ENCODE results near the gene CDH23. TPM values are rescaled to one million over a fixed set of nuclear protein-coding genes. Genes with fewer than 3 reads are reported as not detected.

CDH23 gene
- total RNA-seq, 1 donor, result 0.81 TPM

GRCh38 chr10:71460615-71461014 lies 63.9 kb downstream of the CDH23 start:
- DNase-seq (ENCODE audit: low read depth in 2 of 3, low spot score in 2 of 3), result no peak

DNA sequence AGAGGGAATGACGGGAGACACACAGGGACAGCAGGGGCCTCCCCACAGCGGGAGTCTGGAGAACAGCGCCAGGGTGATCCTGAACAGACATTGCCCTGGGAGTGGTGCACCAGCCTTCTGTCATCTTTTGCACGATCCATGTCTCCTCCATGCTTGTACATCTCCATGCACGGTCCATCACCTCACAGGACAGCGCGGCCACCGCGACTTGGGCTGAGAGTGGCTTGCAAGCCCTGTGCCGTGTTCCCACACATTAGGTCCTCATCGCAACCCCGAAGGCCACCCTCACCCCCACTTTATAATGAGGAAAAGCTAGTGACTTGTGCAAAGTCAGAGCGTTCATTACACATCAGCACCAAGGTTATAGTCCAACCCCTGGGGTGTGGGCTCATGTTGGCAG lies 64.7 kb downstream of the CDH23 start:
- no peak for DNase-seq (ENCODE audit: low read depth in 2 of 3, low spot score in 2 of 3)

DNA sequence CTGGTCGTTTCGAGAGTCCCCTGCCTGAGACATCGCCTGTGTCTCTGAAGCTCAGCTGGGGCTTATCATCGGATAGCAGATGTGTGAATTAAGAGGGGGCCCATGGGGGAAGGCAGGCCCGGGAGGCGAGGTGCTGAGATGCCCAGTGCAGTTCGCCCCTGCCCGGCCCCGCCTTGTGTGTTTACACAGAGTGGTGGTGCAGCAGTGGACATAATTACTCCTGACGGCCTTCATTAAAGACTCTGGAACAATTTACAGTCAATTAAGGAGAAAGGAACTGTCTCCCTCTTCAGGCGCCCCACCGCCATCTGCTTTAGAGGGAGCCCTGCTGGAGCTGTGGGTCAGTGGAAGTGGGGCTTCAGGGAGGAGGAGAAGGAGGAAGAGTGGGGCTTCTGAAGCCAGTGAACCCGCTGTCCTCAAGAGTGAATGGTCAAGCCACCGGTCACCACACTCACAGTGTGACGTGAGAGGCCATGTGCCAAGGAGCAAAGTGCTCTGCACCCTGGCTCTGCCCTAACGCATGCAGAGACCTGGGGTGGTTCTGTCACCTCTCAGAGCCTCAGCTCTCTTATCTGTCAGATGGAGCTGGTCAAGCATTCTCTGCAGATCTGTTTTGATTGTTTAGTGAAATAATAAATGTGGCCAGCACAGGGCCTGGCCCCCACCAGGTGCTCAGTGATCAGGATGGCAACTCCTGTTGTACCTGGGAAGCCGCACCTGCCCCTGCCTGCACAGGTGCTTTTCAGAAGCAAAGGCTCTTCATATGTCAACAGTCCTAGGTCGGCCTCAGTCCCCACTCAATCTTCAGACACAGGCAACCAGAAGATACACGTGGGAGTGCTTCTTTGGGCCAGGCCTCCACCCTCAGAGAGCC lies 65.6 kb downstream of the CDH23 start:
- DNase-seq (ENCODE audit: low read depth in 2 of 3, low spot score in 2 of 3), result no peak

- DNase-seq (ENCODE audit: low read depth in 2 of 3, low spot score in 2 of 3), result no peak
Measured at GRCh38 chr10:71463111-71463510, 66.4 kb downstream of the CDH23 start.

DNA sequence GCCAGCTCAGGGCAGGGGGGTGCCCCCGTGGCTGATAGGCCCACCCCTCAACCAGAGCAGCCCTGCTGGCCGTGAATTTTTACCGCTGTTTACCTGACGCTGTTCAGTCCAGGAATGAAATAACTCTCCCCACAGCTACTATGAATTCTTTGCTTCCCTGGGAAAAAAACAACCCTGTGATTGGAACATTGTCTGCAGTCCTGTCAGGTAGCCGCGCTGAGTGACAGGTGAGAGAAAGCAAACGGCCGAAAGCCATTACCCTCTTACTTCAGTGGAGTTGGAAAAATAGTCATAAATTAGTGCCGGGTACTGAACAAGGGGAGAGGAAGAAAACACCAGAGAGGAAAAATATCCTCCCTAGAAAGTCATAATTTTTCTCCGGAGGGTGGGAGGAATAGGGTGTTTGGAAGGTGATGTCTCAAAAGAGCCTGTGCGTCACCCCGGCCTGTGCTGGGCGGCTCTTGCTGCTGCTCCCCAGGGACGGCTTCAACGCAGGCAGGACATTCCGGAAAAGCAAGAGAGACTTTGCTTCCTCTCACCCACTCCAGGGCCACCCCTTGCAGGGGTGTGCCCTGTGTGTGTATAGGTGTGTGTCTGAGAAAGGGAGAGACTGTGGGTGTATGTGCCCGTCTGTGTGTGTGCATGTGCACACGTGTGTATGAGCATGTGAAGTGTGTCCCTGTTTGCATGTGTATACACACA lies 69.0 kb downstream of the CDH23 start:
- no peak for DNase-seq (ENCODE audit: low read depth in 2 of 3, low spot score in 2 of 3)

- no peak for DNase-seq (ENCODE audit: low read depth in 2 of 3, low spot score in 2 of 3)
Measured at GRCh38 chr10:71466330-71466729, 69.6 kb downstream of the CDH23 start.

GRCh38 chr10:71467161-71467560 lies 70.4 kb downstream of the CDH23 start:
- DNase-seq (ENCODE audit: low read depth in 2 of 3, low spot score in 2 of 3), result no peak

GRCh38 chr10:71467569-71468362 lies 71.0 kb downstream of the CDH23 start:
- no peak for DNase-seq (ENCODE audit: low read depth in 2 of 3, low spot score in 2 of 3)

GRCh38 chr10:71468363-71469094 lies 71.8 kb downstream of the CDH23 start:
- no peak for DNase-seq (ENCODE audit: low read depth in 2 of 3, low spot score in 2 of 3)

- no peak for DNase-seq (ENCODE audit: low read depth in 2 of 3, low spot score in 2 of 3)
Measured at GRCh38 chr10:71471006-71471405, 74.3 kb downstream of the CDH23 start.

DNA sequence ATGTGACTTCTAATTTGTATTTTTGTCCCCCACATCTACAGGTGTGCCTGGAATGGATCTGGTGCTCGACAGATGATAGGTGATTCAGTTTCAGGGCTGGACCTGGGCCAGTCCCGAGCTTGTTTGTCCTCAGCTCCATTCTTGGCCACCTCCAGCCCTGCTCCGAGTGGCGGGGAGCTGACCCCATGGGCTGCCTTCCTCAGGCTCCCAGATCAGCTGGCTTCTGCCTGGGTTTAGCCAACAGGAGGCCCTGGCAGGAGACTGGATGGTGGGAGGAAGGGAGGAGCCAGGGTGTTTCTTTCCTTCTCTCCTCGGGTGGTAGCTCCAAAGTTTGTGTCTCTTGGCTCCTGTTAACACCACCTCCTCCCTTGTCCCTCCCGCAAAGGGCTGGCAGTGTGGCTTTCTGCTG lies 75.2 kb downstream of the CDH23 start:
- DNase-seq (ENCODE audit: low read depth in 2 of 3, low spot score in 2 of 3), result no peak

DNA sequence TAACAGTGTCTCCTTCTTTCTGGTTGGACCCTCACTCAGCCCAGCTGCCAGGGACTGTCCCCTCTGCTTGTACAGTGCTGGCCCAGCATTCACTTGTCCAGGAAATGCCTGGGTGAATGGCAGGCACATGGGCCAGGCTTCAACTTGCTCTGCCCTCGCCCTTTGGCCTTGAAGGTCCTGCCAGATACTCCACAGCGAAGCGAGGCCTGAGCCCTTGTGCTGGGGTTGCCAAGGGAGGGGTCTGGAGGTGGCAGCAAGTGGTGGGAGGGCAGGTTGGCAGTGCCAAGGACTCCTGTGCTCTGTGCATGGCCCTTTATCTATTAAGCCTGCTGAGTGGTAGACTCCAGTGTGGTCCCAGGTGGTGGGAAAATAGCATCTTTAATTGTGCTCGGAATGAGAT lies 75.7 kb downstream of the CDH23 start:
- no peak for DNase-seq (ENCODE audit: low read depth in 2 of 3, low spot score in 2 of 3)

GRCh38 chr10:71472912-71473311 lies 76.2 kb downstream of the CDH23 start:
- no peak for DNase-seq (ENCODE audit: low read depth in 2 of 3, low spot score in 2 of 3)

DNA sequence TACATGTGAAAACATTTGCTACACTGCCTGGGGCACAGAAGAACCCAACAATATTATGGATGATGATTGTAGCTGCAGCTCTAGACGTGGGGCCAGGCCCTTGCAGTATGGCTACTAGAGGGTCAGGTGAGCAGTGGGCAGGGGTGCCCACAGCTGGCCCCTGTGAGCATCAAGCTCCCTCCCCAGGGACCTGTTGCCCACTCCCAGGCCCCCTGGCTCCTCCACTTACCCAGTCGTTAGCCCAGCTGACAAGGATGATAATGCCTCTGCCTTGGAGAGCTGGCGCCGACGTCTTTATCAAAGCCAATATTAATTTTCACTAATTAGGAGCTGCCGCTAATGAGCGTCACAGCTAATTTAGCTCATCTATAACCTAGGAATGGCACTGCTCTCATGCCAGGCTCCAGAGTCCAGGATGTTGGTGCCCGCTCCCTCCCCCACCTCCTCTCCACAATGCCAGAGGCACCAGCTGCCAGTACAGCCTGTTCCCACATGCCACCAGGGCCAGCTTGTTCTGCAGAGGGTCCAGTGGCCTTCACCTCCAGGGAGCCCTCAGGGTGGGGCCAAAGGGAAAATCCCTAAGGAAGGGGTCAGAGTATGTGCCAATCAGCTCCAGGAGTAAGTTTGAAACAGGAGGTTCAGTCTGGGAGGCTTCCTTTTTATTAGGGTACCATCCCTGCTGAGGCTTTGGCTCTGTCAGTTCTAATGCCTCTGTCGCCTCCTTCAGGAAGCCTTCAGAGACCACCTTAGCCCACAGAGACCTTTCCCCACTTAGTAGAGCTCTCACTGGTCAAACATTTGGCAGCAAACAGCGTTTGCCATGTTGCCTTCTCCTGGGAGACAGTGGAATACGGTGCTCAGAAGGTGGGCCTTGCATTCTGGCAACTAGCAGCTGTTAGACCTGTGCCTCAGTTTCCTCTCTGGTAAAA lies 77.2 kb downstream of the CDH23 start:
- DNase-seq (ENCODE audit: low read depth in 2 of 3, low spot score in 2 of 3), result no peak

DNA sequence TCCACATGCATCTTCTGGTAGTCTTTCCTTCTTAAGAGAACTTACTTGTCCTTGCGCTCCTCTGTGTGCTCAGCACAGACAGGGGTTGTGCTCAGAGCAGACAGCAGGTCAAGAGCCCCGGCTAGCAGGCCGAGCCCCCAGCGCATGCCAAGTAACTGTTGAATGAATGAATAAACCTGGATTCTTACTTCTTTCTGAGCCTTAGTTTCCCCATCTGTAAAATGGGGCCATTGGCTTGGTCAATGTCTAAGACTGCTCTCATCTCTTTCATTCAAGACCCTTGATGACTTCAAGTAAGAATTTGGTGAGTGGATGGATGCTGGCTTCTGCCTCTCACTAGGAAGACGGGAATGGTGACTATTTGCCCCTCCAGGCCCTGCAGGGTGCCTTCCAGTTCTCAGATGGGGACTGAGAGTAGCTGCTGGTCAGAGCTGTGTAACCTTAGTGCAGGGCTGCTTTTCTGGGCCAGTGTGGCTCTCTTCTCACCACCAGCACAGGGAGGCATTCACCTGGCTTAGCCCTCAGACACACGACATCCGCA lies 78.1 kb downstream of the CDH23 start:
- DNase-seq (ENCODE audit: low read depth in 2 of 3, low spot score in 2 of 3), result no peak

- DNase-seq (ENCODE audit: low read depth in 2 of 3, low spot score in 2 of 3), result peak in 2 of 3 donors; percentile 25 to 66
Measured at GRCh38 chr10:71475243-71475871, 78.6 kb downstream of the CDH23 start.

GRCh38 chr10:71476228-71477011 lies 79.7 kb downstream of the CDH23 start:
- peak in 1 of 3 donors; percentile 13 for DNase-seq (ENCODE audit: low read depth in 2 of 3, low spot score in 2 of 3)

DNA sequence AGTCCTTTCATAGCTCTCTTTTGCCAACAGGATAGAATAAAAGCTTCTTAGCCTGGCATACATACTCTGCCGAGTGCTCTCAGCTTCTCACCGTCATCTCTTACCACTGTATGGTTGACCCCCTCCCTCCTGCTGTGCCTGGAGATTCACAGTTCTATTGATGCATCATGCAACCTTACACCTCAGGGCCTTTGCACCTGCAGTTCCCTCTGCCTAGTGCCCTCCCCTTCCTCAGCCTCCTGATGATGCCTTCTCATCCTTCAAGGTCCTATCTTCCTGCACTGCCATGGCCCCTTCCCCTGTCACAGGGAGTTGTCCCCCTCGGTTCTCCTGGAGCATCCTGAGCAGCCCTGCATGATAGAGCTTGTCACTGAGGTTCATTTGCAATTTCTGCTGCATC lies 81.5 kb downstream of the CDH23 start:
- DNase-seq (ENCODE audit: low read depth in 2 of 3, low spot score in 2 of 3), result no peak

Measured in hematopoietic multipotent progenitor cell (in vitro differentiated cells).